Activated B cell treated with CpG ODN at 0.5 μM for 24 hours (primary cell): ENCODE data around the gene KANSL3. TPM values are rescaled to one million over a fixed set of nuclear protein-coding genes. Genes with fewer than 3 reads are reported as not detected.

Experiments
- ATAC-seq: fragments of 200-7000 bp; cut with Tn5 transposase; one replicate; pipeline ENCODE4 v1.10.0; 2021; ENCODE audit warnings: low read depth, mild to moderate bottlenecking, moderate library complexity
- CTCF ChIA-PET: fragments of 350-600 bp; sonication (Branson Sonifier 250); formaldehyde crosslinking; loops from one replicate; lab custom pipeline; 2021; ENCODE audit warnings: antibody characterized with exemption; lab: Charles Lee
- POLR2A ChIA-PET: fragments of 350-600 bp; sonication (Branson Sonifier 250); formaldehyde crosslinking; loops from one replicate; lab custom pipeline; 2021; ENCODE audit warnings: antibody characterized with exemption; lab: Charles Lee
- DNase-seq: peaks from one replicate; pipeline ENCODE4 v3.0.0; 2022
- H3K27ac Mint-ChIP-seq: one replicate; pipeline ENCODE4 v1.8.0; 2020; ENCODE audit warnings: mixed read lengths
- H3K27me3 Mint-ChIP-seq: one replicate; pipeline ENCODE4 v1.8.0; 2021; ENCODE audit warnings: mixed read lengths
- H3K36me3 Mint-ChIP-seq: one replicate; pipeline ENCODE4 v1.8.0; 2021; ENCODE audit warnings: low read depth, mixed read lengths
- H3K4me1 Mint-ChIP-seq: one replicate; pipeline ENCODE4 v1.8.0; 2021; ENCODE audit warnings: mixed read lengths
- H3K4me3 Mint-ChIP-seq: one replicate; pipeline ENCODE4 v1.8.0; 2020; ENCODE audit warnings: mild to moderate bottlenecking, mixed read lengths
- H3K9me3 Mint-ChIP-seq: one replicate; pipeline ENCODE4 v1.8.0; 2020; ENCODE audit warnings: mixed read lengths
- intact Hi-C: fragments of 100-400 bp; cut with micrococcal nuclease; formaldehyde crosslinking; loops from one replicate; pipeline ENCODE4 v1.15.1; 2024
- total RNA-seq: library from RNA; stranded (reverse); gene quantifications from 2 replicates; pipeline ENCODE4 v1.2.3, GENCODE V29; 2022
- TF ChIP-seq, protein P1 (sequence below): fragments of 200-600 bp; IDR thresholded peaks from one replicate; pipeline ENCODE4 v1.8.0; 2022; ENCODE audit warnings: antibody characterized with exemption, mild to moderate bottlenecking

The KANSL3 gene
- total RNA-seq, 1 donor from 2014 or later = 31.4 TPM

DNA sequence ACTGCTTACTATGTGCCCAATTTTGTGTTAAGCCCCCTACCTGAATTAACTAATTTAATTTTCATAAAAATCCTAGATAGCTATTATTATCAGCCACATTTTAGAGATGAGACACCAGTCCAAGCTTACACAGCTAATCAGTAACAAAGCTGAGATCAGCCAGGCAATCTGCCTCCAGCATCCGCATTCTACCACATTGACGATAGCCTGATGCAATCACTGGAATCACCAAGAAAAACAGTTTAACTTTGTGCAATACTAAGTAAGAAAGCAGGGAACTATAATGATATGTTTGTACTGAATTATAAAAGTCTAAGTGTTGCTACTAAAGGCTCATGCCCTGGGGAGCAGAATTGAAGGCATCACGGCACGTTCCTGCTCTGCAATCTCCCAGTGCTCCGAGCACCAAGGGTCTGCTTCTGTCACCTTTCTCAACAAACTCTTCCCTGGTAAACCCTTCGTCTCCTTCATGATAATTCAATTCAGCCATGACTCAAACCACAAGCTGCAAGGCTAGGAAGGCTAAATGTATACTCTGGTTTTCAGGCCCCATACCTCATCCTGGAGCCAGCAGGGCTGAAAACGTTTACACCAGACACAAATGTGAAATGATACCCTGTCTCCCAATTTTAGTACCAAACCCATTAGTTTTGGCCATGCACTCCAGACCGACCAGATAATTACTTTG lies 19.4 kb downstream of the KANSL3 start:
- DNase-seq (no peak), ATAC-seq (no peak)
- no peaks in the 10 kb centered on the region for H3K27me3 Mint-ChIP-seq
- POLR2A ChIA-PET = interaction anchor here (0.6 kb wide), 1 partner anchor 408 kb away, joined by 3 read pairs; no protein-coding TSS in a partner anchor
- CTCF ChIA-PET = no interaction called here
- H3K9me3 Mint-ChIP-seq = no peaks in the 10 kb centered on the region
- peaks cover 51% of the 10 kb centered on the region for H3K36me3 Mint-ChIP-seq
- no peak overlapping the region for H3K4me3 Mint-ChIP-seq
- no peaks in the 10 kb centered on the region for H3K4me1 Mint-ChIP-seq
- H3K27ac Mint-ChIP-seq = no peak overlapping the region
- intact Hi-C loops = no loop called here
- TF ChIP-seq, protein P1, sequence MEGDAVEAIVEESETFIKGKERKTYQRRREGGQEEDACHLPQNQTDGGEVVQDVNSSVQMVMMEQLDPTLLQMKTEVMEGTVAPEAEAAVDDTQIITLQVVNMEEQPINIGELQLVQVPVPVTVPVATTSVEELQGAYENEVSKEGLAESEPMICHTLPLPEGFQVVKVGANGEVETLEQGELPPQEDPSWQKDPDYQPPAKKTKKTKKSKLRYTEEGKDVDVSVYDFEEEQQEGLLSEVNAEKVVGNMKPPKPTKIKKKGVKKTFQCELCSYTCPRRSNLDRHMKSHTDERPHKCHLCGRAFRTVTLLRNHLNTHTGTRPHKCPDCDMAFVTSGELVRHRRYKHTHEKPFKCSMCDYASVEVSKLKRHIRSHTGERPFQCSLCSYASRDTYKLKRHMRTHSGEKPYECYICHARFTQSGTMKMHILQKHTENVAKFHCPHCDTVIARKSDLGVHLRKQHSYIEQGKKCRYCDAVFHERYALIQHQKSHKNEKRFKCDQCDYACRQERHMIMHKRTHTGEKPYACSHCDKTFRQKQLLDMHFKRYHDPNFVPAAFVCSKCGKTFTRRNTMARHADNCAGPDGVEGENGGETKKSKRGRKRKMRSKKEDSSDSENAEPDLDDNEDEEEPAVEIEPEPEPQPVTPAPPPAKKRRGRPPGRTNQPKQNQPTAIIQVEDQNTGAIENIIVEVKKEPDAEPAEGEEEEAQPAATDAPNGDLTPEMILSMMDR = no peak

DNA sequence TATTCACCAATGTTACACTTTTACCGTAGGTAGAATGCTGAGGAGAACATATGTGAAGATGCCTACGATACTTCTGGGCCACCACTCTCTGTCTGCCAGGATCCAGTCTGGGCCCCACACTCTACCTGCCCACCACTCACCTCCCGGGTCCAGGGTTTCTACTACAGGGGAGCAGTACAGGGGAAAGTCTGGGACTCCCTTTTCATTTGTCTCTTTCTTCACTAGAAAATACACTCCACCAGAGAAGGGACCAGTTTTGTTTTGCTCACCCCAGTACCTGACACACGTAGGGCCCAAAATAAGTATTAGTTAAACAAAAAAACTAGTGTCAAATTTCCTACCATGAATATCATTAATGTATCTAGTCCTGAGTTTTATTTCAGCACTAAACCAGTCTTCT lies 21.1 kb downstream of the KANSL3 start:
- CTCF ChIA-PET = no interaction called here
- ATAC-seq (no peak), DNase-seq (no peak)
- intact Hi-C loops = no loop called here
- no peak overlapping the region for H3K27ac Mint-ChIP-seq
- H3K27me3 Mint-ChIP-seq = no peaks in the 10 kb centered on the region
- POLR2A ChIA-PET = no interaction called here
- H3K4me1 Mint-ChIP-seq = no peaks in the 10 kb centered on the region
- H3K36me3 Mint-ChIP-seq = peaks cover 58% of the 10 kb centered on the region
- TF ChIP-seq, protein P1 = no peak
- no peak overlapping the region for H3K4me3 Mint-ChIP-seq
- H3K9me3 Mint-ChIP-seq = no peaks in the 10 kb centered on the region

DNA sequence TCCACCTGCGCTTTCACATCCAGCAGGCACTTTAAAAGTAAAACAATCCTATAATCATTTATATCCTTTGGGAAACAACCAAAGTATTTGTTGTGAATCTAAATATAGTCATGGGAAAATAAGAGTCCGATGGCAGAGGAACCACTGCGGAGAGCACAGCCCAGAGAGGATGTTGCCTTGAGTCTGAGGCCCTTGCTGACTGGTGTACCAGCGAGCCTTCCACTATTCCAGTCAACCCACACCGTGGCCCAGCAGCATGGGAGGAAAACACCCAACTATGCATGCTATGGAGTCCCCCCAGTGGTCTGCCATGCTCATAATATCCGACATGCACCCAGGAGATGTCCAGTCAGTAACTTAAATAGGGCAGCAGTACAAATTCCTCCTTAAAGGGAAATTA lies 21.6 kb downstream of the KANSL3 start:
- no peaks in the 10 kb centered on the region for H3K9me3 Mint-ChIP-seq
- no peak for DNase-seq
- no peak overlapping the region for H3K27ac Mint-ChIP-seq
- H3K4me1 Mint-ChIP-seq = no peaks in the 10 kb centered on the region
- ATAC-seq = no peak
- H3K36me3 Mint-ChIP-seq = peaks cover 62% of the 10 kb centered on the region
- ChIA-PET CTCF (no interaction called here), POLR2A (no interaction called here)
- intact Hi-C loops = no loop called here
- no peaks in the 10 kb centered on the region for H3K27me3 Mint-ChIP-seq
- no peak overlapping the region for H3K4me3 Mint-ChIP-seq
- TF ChIP-seq, protein P1 = no peak

DNA sequence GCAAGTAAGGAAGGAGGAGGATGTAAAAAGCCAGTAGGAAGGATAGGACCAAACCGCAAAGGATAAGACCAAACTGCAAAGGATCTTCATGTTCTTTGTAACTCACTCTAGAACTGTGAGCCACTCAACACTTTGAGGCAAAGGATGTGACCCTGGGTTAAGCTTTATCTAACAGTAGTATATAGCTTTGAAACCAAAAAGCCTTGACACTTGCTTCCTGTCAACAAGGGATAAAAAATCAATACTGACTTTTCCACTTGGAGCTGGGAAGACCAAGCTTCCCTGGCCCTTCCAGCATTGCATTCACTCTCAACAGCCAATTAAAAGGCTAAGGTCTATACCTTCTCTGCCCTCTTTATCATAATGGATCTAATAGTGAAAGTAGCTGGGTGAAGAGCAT lies 22.0 kb downstream of the KANSL3 start:
- H3K27ac Mint-ChIP-seq = no peak overlapping the region
- intact Hi-C loops = no loop called here
- ChIA-PET CTCF (no interaction called here), POLR2A (no interaction called here)
- no peak for DNase-seq
- no peak for ATAC-seq
- H3K4me3 Mint-ChIP-seq = no peak overlapping the region
- TF ChIP-seq, protein P1 = no peak
- peaks cover 66% of the 10 kb centered on the region for H3K36me3 Mint-ChIP-seq
- no peaks in the 10 kb centered on the region for H3K4me1 Mint-ChIP-seq
- no peaks in the 10 kb centered on the region for H3K9me3 Mint-ChIP-seq
- H3K27me3 Mint-ChIP-seq = no peaks in the 10 kb centered on the region

DNA sequence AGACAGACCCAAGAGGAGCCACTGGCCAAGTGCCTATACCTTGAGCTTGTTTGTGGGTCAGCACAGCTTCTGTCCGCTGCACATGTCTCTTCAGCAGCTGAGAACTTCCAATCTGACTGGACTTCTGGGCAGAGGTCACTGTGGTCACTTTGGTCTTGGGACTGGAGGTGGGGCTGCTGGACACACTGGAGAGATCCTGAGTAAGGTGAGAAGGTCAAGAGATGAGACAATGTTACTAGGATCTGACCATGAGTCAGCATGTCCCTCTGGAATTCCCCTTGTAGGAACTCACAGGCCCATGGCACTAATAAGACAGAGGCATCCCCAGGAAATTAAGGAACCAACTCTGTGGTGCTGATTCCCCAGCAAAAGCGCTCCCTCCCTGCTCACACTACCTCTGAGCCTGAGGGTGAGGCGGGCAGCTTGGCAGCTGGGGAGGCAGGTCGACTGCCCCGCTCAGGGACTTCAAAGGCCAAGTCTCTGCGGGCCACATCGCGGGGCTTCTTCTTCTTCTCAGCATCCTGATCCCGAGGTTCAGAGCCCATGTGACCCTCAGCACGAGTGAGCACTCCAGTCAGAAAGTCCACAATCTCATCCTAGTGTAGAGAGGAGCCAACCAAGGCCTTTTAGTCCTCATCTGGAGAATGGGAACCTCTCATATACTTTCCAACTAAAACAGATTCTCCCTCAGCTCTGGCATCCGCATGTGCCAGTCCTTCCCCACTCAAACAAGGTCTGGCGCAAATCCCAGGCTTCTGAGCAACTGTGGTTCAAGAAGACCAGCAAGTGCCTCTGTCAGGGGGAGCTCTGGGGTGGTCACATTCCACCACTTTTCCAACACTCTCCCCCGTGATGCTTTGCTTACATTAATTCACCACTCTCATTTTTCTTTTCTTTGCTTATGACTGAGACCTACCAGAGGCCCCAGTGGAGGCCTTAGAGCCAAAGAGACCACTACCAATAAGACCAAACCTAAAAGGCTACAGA lies 29.4 kb downstream of the KANSL3 start:
- intact Hi-C loops = no loop called here
- ChIA-PET POLR2A (no interaction called here), CTCF (no interaction called here)
- H3K4me3 Mint-ChIP-seq = no peak overlapping the region
- peaks cover 92% of the 10 kb centered on the region for H3K36me3 Mint-ChIP-seq
- no peaks in the 10 kb centered on the region for H3K9me3 Mint-ChIP-seq
- ATAC-seq (no peak), DNase-seq (no peak)
- H3K27ac Mint-ChIP-seq = no peak overlapping the region
- TF ChIP-seq, protein P1 = no peak
- H3K4me1 Mint-ChIP-seq = no peaks in the 10 kb centered on the region
- no peaks in the 10 kb centered on the region for H3K27me3 Mint-ChIP-seq
